Neural progenitor cell (in vitro differentiated cells): ENCODE measurements around the gene HOXD11.

ENCODE experiments used
- CTCF ChIP-seq: fragments of 200-600 bp; sonication (generic); IDR thresholded peaks from 2 replicates; pipeline ENCODE4 v1.5.1; 2017; ENCODE audit warnings: antibody characterized with exemption, mild to moderate bottlenecking
- EZH2 ChIP-seq: fragments of 200-600 bp; sonication (generic); IDR thresholded peaks from 2 replicates; pipeline ENCODE4 v1.6.1; 2017; ENCODE audit warnings: antibody characterized with exemption, mild to moderate bottlenecking, moderate library complexity
- EZH2phosphoT487 ChIP-seq: fragments of 200-600 bp; sonication (generic); IDR thresholded peaks from 2 replicates; pipeline ENCODE4 v1.6.1; 2017; ENCODE audit warnings: antibody characterized with exemption

- no peak for TF ChIP-seq CTCF
- no peak for TF ChIP-seq EZH2phosphoT487
- no peak for TF ChIP-seq EZH2
Observed at GRCh38 chr2:176087330-176088047, 19.6 kb upstream of the HOXD11 start.
